BE2C (cell line): ENCODE results near the gene GPR63.

Experiments used
- DNase-seq: peaks from one replicate; pipeline ENCODE4 v3.0.0-alpha.2; 2020
- H3K27me3 ChIP-seq: fragments of 250-450 bp; sonication (Bioruptor Pico); 2 replicates; pipeline ENCODE4 v1.5.1; 2020; ENCODE audit warnings: mild to moderate bottlenecking
- H3K36me3 ChIP-seq: fragments of 250-450 bp; sonication (Bioruptor Pico); 2 replicates; pipeline ENCODE4 v1.5.1; 2020; ENCODE audit warnings: mild to moderate bottlenecking
- H3K4me1 ChIP-seq: fragments of 250-450 bp; sonication (Bioruptor Pico); 2 replicates; pipeline ENCODE4 v1.5.1; 2020
- H3K4me3 ChIP-seq: 2 replicates; pipeline ENCODE4 v1.5.1; 2011; ENCODE audit warnings: low read depth, low read length
- H3K9me3 ChIP-seq: fragments of 250-450 bp; sonication (Bioruptor Pico); 2 replicates; pipeline ENCODE4 v1.5.1; 2020
- TF ChIP-seq, protein P1 (sequence below): IDR thresholded peaks from 2 replicates; pipeline ENCODE4 v1.5.1; 2012; ENCODE audit warnings: mild to moderate bottlenecking, low read depth, low read length

The GPR63 gene

GRCh38 chr6:96852605-96853004, 15.3 kb upstream of the GPR63 start:
- 0 out of 2 replicates have a peak, but pooled peaks cover 3% of the 10 kb centered on the region for H3K27me3 ChIP-seq
- DNase-seq, result no peak
- H3K36me3 ChIP-seq, result no peaks in the 10 kb centered on the region
- TF ChIP-seq, protein P1, sequence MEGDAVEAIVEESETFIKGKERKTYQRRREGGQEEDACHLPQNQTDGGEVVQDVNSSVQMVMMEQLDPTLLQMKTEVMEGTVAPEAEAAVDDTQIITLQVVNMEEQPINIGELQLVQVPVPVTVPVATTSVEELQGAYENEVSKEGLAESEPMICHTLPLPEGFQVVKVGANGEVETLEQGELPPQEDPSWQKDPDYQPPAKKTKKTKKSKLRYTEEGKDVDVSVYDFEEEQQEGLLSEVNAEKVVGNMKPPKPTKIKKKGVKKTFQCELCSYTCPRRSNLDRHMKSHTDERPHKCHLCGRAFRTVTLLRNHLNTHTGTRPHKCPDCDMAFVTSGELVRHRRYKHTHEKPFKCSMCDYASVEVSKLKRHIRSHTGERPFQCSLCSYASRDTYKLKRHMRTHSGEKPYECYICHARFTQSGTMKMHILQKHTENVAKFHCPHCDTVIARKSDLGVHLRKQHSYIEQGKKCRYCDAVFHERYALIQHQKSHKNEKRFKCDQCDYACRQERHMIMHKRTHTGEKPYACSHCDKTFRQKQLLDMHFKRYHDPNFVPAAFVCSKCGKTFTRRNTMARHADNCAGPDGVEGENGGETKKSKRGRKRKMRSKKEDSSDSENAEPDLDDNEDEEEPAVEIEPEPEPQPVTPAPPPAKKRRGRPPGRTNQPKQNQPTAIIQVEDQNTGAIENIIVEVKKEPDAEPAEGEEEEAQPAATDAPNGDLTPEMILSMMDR, result no peak
- H3K4me1 ChIP-seq, result no peaks in the 10 kb centered on the region
- no peaks in the 10 kb centered on the region for H3K9me3 ChIP-seq
- H3K4me3 ChIP-seq, result no peak overlapping the region

GRCh38 chr6:96851858-96852257, 14.6 kb upstream of the GPR63 start:
- no peak for DNase-seq
- Histone ChIP-seq H3K27me3 (0 out of 2 replicates have a peak, but pooled peaks cover 3% of the 10 kb centered on the region), H3K36me3 (no peaks in the 10 kb centered on the region), H3K9me3 (no peaks in the 10 kb centered on the region), H3K4me3 (no peak overlapping the region), H3K4me1 (no peaks in the 10 kb centered on the region)
- TF ChIP-seq, protein P1, result no peak

DNA sequence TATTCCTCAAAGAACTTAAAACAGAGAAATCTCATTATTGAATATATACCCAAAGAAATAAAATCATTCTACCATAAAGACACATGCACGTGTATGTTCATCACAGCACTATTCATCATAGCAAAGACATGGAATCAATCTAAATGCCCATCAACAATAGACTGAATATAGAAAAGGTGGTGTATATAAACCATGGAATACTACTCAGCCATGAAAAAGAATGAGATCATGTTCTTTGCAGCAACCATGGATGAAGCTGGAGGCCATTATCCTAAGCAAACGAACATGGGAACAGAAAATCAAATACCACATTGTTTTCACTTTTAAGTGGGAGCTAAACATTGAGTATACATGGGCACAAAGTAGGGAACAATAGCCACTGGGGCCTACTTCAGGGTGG, 12.3 kb upstream of the GPR63 start:
- H3K36me3 ChIP-seq, result no peaks in the 10 kb centered on the region
- H3K4me1 ChIP-seq, result no peaks in the 10 kb centered on the region
- no peak overlapping the region for H3K4me3 ChIP-seq
- H3K27me3 ChIP-seq, result no peaks in the 10 kb centered on the region
- TF ChIP-seq, protein P1, result no peak
- no peaks in the 10 kb centered on the region for H3K9me3 ChIP-seq
- no peak for DNase-seq

- TF ChIP-seq, protein P1, result no peak
- Histone ChIP-seq H3K4me3 (no peak overlapping the region), H3K36me3 (no peaks in the 10 kb centered on the region), H3K27me3 (no peaks in the 10 kb centered on the region; the same call in 1 of the 2 replicates), H3K9me3 (no peaks in the 10 kb centered on the region), H3K4me1 (no peaks in the 10 kb centered on the region)
- DNase-seq, result no peak
These were observed 7.3 kb upstream of the GPR63 start for GRCh38 chr6:96844530-96844929.

DNA sequence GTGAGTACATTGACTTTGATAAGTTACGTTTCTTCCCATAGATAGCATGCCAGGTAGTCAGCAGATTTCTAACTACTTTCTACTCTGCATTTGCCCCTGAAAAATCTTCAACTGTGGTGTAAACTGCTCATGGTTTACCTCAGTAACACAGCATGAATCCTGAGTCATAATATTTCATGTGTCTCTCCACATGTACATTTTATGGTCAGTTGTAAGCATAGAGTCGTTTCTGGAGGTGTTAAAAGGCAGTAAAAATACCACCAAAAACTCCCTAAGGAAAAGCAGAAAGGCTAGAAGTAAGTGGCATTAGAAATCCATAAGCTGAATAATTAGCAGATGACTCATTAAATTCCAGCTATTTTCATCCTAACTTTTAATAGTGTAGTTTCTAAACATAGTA, 4.1 kb upstream of the GPR63 start:
- Histone ChIP-seq H3K9me3 (no peaks in the 10 kb centered on the region), H3K36me3 (no peaks in the 10 kb centered on the region), H3K4me1 (no peaks in the 10 kb centered on the region), H3K27me3 (peaks cover 22% of the 10 kb centered on the region), H3K4me3 (no peak overlapping the region)
- TF ChIP-seq, protein P1, result no peak
- no peak for DNase-seq

- Histone ChIP-seq H3K36me3 (no peaks in the 10 kb centered on the region), H3K4me1 (no peaks in the 10 kb centered on the region), H3K9me3 (no peaks in the 10 kb centered on the region), H3K27me3 (peaks cover 52% of the 10 kb centered on the region), H3K4me3 (peak overlapping the region; percentile 64)
- peak; percentile 7 for DNase-seq
- TF ChIP-seq, protein P1, result no peak
These were observed 621 bp downstream of the GPR63 start for GRCh38 chr6:96836631-96837080.
